Cardiac fibroblast (primary cell): ENCODE results near the gene CCNB1IP1.

ENCODE experiments used
- DNase-seq, 2 donors: peaks; one replicate each; pipeline versions ENCODE4 v3.0.0 to v3.0.0-alpha.2; 2010; ENCODE audit warnings: low read depth in 2 of 2
- H3K4me3 ChIP-seq, 2 donors: replicated peaks in 1 of 2; 1 replicate in 1 of 2; 2 replicates in 1 of 2; pipeline ENCODE4 v1.5.1; 2011; ENCODE audit warnings: low read depth in 2 of 2, low read length in 2 of 2, mild to moderate bottlenecking in 2 of 2, moderate library complexity in 1 of 2
- CTCF ChIP-seq: IDR thresholded peaks from one replicate; pipeline ENCODE4 v1.5.1; 2011; ENCODE audit warnings: low read depth, mild to moderate bottlenecking, low read length, inconsistent platforms

CCNB1IP1 gene

GRCh38 chr14:20317720-20318119, 15.4 kb downstream of the CCNB1IP1 start:
- no peak overlapping the region for H3K4me3 ChIP-seq
- DNase-seq, result no peak
- no peak for TF ChIP-seq CTCF

GRCh38 chr14:20314026-20314425, 19.1 kb downstream of the CCNB1IP1 start:
- TF ChIP-seq CTCF, result no peak
- no peak overlapping the region for H3K4me3 ChIP-seq
- DNase-seq, result no peak

GRCh38 chr14:20306079-20306423, 27.0 kb downstream of the CCNB1IP1 start:
- H3K4me3 ChIP-seq, result no peak overlapping the region

GRCh38 chr14:20305265-20306078, 27.6 kb downstream of the CCNB1IP1 start, which contains the start of gene TTC5:
Gene TTC5 (minus strand): TSS chr14:20305951. CDS start chr14:20305937, 14 bp downstream.
- peak; percentile 94 to 95 for DNase-seq
- peak; percentile 95 for TF ChIP-seq CTCF
- peak within 1 kb of the TSS; percentile 62 to 69 for H3K4me3 ChIP-seq

More at GRCh38 chr14:20306079-20306423, 27.0 kb downstream of the CCNB1IP1 start:
- no peak for TF ChIP-seq CTCF
- no peak for DNase-seq

GRCh38 chr14:20302042-20302755, 30.9 kb downstream of the CCNB1IP1 start:
- H3K4me3 ChIP-seq, result no peak overlapping the region
- peak; percentile 13 to 51 for DNase-seq
- TF ChIP-seq CTCF, result no peak

GRCh38 chr14:20295067-20295466, 38.0 kb downstream of the CCNB1IP1 start:
- TF ChIP-seq CTCF, result no peak
- no peak overlapping the region for H3K4me3 ChIP-seq
- no peak for DNase-seq
